HCT116 (cell line): ENCODE results near the gene ACYP1.

Source experiments
- EZH2 ChIP-seq: fragments of 200-600 bp; sonication (generic); IDR thresholded peaks from 2 replicates; pipeline ENCODE4 v1.6.1; 2017; ENCODE audit warnings: antibody characterized with exemption, mixed run types
- POLR2A ChIP-seq: IDR thresholded peaks from 2 replicates; pipeline ENCODE4 v1.7.0; 2011; ENCODE audit warnings: borderline replicate concordance; ENCODE audit not compliant: insufficient read depth, insufficient read length; ENCODE audit errors: extremely low read depth
- POLR2AphosphoS5 ChIP-seq: IDR thresholded peaks from 2 replicates; pipeline ENCODE4 v1.6.1; 2011; ENCODE audit warnings: mild to moderate bottlenecking, low read depth, low read length, moderate library complexity
- SIN3A ChIP-seq: IDR thresholded peaks from 2 replicates; pipeline ENCODE4 v1.6.1; 2012; ENCODE audit warnings: low read depth
- SP1 ChIP-seq: IDR thresholded peaks from 2 replicates; pipeline ENCODE4 v1.6.1; 2012; ENCODE audit warnings: low read depth
- SRF ChIP-seq: IDR thresholded peaks from 2 replicates; pipeline ENCODE4 v1.6.1; 2012; ENCODE audit warnings: low read depth
- TCF7L2 ChIP-seq: IDR thresholded peaks from 2 replicates; pipeline ENCODE4 v1.7.0; 2011; ENCODE audit warnings: borderline replicate concordance, inconsistent platforms; ENCODE audit not compliant: insufficient read depth, insufficient read length; ENCODE audit errors: extremely low read depth
- YY1 ChIP-seq: IDR thresholded peaks from 2 replicates; pipeline ENCODE4 v1.6.1; 2011; ENCODE audit warnings: low read length, low read depth, moderate library complexity, mild to moderate bottlenecking; ENCODE audit not compliant: insufficient replicate concordance; ENCODE audit errors: extremely low read depth
- ZBTB33 ChIP-seq: IDR thresholded peaks from 2 replicates; pipeline ENCODE4 v1.6.1; 2011; ENCODE audit warnings: mild to moderate bottlenecking, low read length, moderate library complexity; ENCODE audit not compliant: insufficient replicate concordance; ENCODE audit errors: extremely low read depth
- TF ChIP-seq, protein P1 (sequence below), 3 experiments: fragments of 200-600 bp in 1 of 3; sonication (generic) in 1 of 3; IDR thresholded peaks in 2 of 3; conservative IDR thresholded peaks in 1 of 3; 2 replicates each; pipeline ENCODE4 v1.5.1; 2012 to 2017; ENCODE audit warnings: low read depth in 2 of 3, low read length in 2 of 3, antibody characterized with exemption in 1 of 3, borderline replicate concordance in 1 of 3, control low read depth in 1 of 3, mild to moderate bottlenecking in 1 of 3, mixed read lengths in 1 of 3, mixed run types in 1 of 3, moderate library complexity in 1 of 3; ENCODE audit not compliant: insufficient read depth in 1 of 3
- TF ChIP-seq, protein P2 (sequence below): IDR thresholded peaks from 2 replicates; pipeline ENCODE4 v1.6.1; 2012

DNA sequence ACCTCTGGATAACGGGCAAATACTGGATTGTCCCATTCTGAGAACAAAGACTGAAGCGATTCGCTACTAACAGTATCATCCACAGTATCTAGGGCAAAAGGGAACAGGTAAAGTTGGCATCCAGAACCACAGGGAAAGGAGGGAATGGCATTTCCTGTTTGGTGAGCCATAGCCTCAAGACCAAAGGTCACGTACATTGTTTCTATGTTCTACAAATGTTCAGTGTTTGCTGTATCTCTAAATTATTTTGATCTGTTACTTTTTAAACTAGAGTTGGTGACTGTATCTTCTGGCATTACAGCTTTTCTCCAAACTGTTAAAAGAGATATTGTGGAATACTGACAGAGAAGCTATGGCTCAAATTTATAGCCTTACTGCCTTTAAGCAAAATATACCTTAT is 22.2 kb downstream of the ACYP1 start:
- TF ChIP-seq POLR2A (no peak), YY1 (no peak), SIN3A (no peak), ZBTB33 (no peak), EZH2 (no peak), TCF7L2 (no peak), SP1 (no peak), SRF (no peak), POLR2AphosphoS5 (no peak)
- TF ChIP-seq, protein P1, sequence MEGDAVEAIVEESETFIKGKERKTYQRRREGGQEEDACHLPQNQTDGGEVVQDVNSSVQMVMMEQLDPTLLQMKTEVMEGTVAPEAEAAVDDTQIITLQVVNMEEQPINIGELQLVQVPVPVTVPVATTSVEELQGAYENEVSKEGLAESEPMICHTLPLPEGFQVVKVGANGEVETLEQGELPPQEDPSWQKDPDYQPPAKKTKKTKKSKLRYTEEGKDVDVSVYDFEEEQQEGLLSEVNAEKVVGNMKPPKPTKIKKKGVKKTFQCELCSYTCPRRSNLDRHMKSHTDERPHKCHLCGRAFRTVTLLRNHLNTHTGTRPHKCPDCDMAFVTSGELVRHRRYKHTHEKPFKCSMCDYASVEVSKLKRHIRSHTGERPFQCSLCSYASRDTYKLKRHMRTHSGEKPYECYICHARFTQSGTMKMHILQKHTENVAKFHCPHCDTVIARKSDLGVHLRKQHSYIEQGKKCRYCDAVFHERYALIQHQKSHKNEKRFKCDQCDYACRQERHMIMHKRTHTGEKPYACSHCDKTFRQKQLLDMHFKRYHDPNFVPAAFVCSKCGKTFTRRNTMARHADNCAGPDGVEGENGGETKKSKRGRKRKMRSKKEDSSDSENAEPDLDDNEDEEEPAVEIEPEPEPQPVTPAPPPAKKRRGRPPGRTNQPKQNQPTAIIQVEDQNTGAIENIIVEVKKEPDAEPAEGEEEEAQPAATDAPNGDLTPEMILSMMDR (IDR thresholded peaks at IDR 0.05 in 2 of 3, conservative IDR thresholded peaks at IDR 0.05 in 1 of 3; ENCODE audit: borderline replicate concordance in 1 of 3, insufficient read depth in 1 of 3, low read depth in 2 of 3, low read length in 2 of 3): no peak
- TF ChIP-seq, protein P2, sequence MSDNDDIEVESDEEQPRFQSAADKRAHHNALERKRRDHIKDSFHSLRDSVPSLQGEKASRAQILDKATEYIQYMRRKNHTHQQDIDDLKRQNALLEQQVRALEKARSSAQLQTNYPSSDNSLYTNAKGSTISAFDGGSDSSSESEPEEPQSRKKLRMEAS: no peak
